ENCODE measurements around the gene BPHL. TPM values are rescaled to one million over a fixed set of nuclear protein-coding genes. Genes with fewer than 3 reads are reported as not detected.

BPHL gene
- total RNA-seq, 1 experiment from 2014 or later = 29.5 TPM

GRCh38 chr6:3073382-3073781 is 45.1 kb upstream of the BPHL start:
- peaks cover 2% of the 10 kb centered on the region for H3K36me3 ChIP-seq (ENCODE audit: control insufficient read depth, insufficient read depth, low read length)
- Mint-ChIP-seq H3K4me1 (ENCODE audit: low read depth, unreplicated experiment) (peaks cover 5% of the 10 kb centered on the region), H3K4me3 (ENCODE audit: unreplicated experiment) (no peak overlapping the region), H3K9me3 (ENCODE audit: unreplicated experiment) (no peaks in the 10 kb centered on the region), H3K27ac (ENCODE audit: unreplicated experiment) (no peak overlapping the region), H3K27me3 (ENCODE audit: insufficient read depth, unreplicated experiment) (no peaks in the 10 kb centered on the region), H3K36me3 (ENCODE audit: insufficient read depth, unreplicated experiment) (peaks cover 46% of the 10 kb centered on the region)
- DNase-seq = no peak
- TF ChIP-seq CTCF (IDR thresholded peaks at IDR 0.05; ENCODE audit: insufficient read depth in 1 of 2, low read depth in 1 of 2, low read length in 1 of 2, severe bottlenecking in 1 of 2, unreplicated experiment in 1 of 2) = no peak
- CTCF ChIA-PET = no interaction called here
- H3K9me3 ChIP-seq = no peaks in the 10 kb centered on the region
- POLR2A ChIA-PET = no interaction called here
- H3K4me1 ChIP-seq = peaks cover 9% of the 10 kb centered on the region; the same call in 1 of the 2 replicates
- intact Hi-C loops (cut with micrococcal nuclease; ENCODE audit: unreplicated experiment) = no loop called here
- BruUV-seq (replicated peaks) = no TSS peak
- no peaks in the 10 kb centered on the region for H3K27me3 ChIP-seq (replicated peaks; ENCODE audit: control insufficient read depth, insufficient read depth, low read length)
- no peak overlapping the region for H3K4me3 ChIP-seq (ENCODE audit: low read depth, low read length)

GRCh38 chr6:3075772-3076113 is 42.8 kb upstream of the BPHL start:
- H3K36me3 Mint-ChIP-seq (ENCODE audit: insufficient read depth, unreplicated experiment) = peaks cover 40% of the 10 kb centered on the region

GRCh38 chr6:3076320-3076719 is 42.2 kb upstream of the BPHL start:
- Histone ChIP-seq H3K27me3 (replicated peaks; ENCODE audit: control insufficient read depth, insufficient read depth, low read length) (no peaks in the 10 kb centered on the region), H3K4me3 (ENCODE audit: low read depth, low read length) (no peak overlapping the region), H3K9me3 (no peaks in the 10 kb centered on the region), H3K4me1 (no peaks in the 10 kb centered on the region), H3K36me3 (ENCODE audit: control insufficient read depth, insufficient read depth, low read length) (peaks cover 2% of the 10 kb centered on the region)
- no peak overlapping the region for H3K27ac Mint-ChIP-seq (ENCODE audit: unreplicated experiment)
- H3K36me3 Mint-ChIP-seq (ENCODE audit: insufficient read depth, unreplicated experiment) = peaks cover 40% of the 10 kb centered on the region
- H3K4me1 Mint-ChIP-seq (ENCODE audit: low read depth, unreplicated experiment) = peaks cover 5% of the 10 kb centered on the region
- no peak for DNase-seq
- H3K27me3 Mint-ChIP-seq (ENCODE audit: insufficient read depth, unreplicated experiment) = no peaks in the 10 kb centered on the region
- CTCF ChIA-PET = interaction anchor here (0.5 kb wide), 1 partner anchor 11 kb away, joined by 3 read pairs; no protein-coding TSS in a partner anchor
- TF ChIP-seq CTCF (IDR thresholded peaks at IDR 0.05; ENCODE audit: insufficient read depth in 1 of 2, low read depth in 1 of 2, low read length in 1 of 2, severe bottlenecking in 1 of 2, unreplicated experiment in 1 of 2) = no peak
- no TSS peak for BruUV-seq (replicated peaks)
- no peak overlapping the region for H3K4me3 Mint-ChIP-seq (ENCODE audit: unreplicated experiment)
- POLR2A ChIA-PET = no interaction called here
- intact Hi-C loops (cut with micrococcal nuclease; ENCODE audit: unreplicated experiment) = no loop called here
- H3K9me3 Mint-ChIP-seq (ENCODE audit: unreplicated experiment) = no peaks in the 10 kb centered on the region

More at GRCh38 chr6:3075772-3076113, 42.8 kb upstream of the BPHL start:
- Histone ChIP-seq H3K36me3 (ENCODE audit: control insufficient read depth, insufficient read depth, low read length) (peaks cover 2% of the 10 kb centered on the region), H3K9me3 (no peaks in the 10 kb centered on the region), H3K27me3 (replicated peaks; ENCODE audit: control insufficient read depth, insufficient read depth, low read length) (no peaks in the 10 kb centered on the region), H3K4me1 (no peaks in the 10 kb centered on the region), H3K4me3 (ENCODE audit: low read depth, low read length) (no peak overlapping the region)
- Mint-ChIP-seq H3K9me3 (ENCODE audit: unreplicated experiment) (no peaks in the 10 kb centered on the region), H3K27ac (ENCODE audit: unreplicated experiment) (no peak overlapping the region), H3K27me3 (ENCODE audit: insufficient read depth, unreplicated experiment) (no peaks in the 10 kb centered on the region), H3K4me1 (ENCODE audit: low read depth, unreplicated experiment) (peaks cover 5% of the 10 kb centered on the region), H3K4me3 (ENCODE audit: unreplicated experiment) (no peak overlapping the region)
- ChIA-PET POLR2A (no interaction called here), CTCF (no interaction called here)
- no peak for DNase-seq
- intact Hi-C loops (cut with micrococcal nuclease; ENCODE audit: unreplicated experiment) = no loop called here
- no peak for TF ChIP-seq CTCF (IDR thresholded peaks at IDR 0.05; ENCODE audit: insufficient read depth in 1 of 2, low read depth in 1 of 2, low read length in 1 of 2, severe bottlenecking in 1 of 2, unreplicated experiment in 1 of 2)
- BruUV-seq (replicated peaks) = no TSS peak
